ENCODE results near the gene MELTF. TPM values are rescaled to one million over a fixed set of nuclear protein-coding genes. Genes with fewer than 3 reads are reported as not detected.

The MELTF gene
- total and polyA plus RNA-seq, 2 donors (not counting 1 experiment from before 2014, with no cell fraction given) = 0.13 to 2.9 TPM

GRCh38 chr3:196994056-196994455 lies 35.6 kb downstream of the MELTF start:
- ChIA-PET CTCF (interaction anchor here (1.4 kb wide), 1 partner anchor 9 kb away, joined by 5 read pairs; no protein-coding TSS in a partner anchor), POLR2A (no interaction called here)
- no peak for DNase-seq
- Histone ChIP-seq H3K27ac (ENCODE audit: low read length in 2 of 2) (no peak overlapping the region), H3K4me3 (ENCODE audit: control extremely low read depth in 1 of 5, extremely low read depth in 1 of 5, insufficient read depth in 1 of 5, low read depth in 2 of 5, low read length in 4 of 5) (no peak overlapping the region), H3K9ac (ENCODE audit: low read length) (no peak overlapping the region), H3K79me2 (ENCODE audit: control insufficient read depth, insufficient read depth, low read length) (no peaks in the 10 kb centered on the region), H3K27me3 (replicated peaks in 1 of 4; ENCODE audit: control extremely low read depth in 1 of 4, control insufficient read depth in 3 of 4, insufficient read depth in 4 of 4, low read length in 3 of 4) (peaks cover 0 to 3% (median 0%) of the 10 kb centered on the region in 4 experiments), H3K4me2 (replicated peaks; ENCODE audit: low read depth, low read length, poor library complexity, severe bottlenecking) (no peak overlapping the region), H3K36me3 (replicated peaks in 1 of 2; ENCODE audit: control extremely low read depth in 1 of 2, control insufficient read depth in 1 of 2, extremely low read depth in 1 of 2, insufficient read depth in 2 of 2, low read length in 1 of 2) (no peaks in the 10 kb centered on the region), H2AFZ (ENCODE audit: insufficient read depth, low read depth, low read length, poor library complexity, severe bottlenecking) (no peak overlapping the region), H3K9me3 (ENCODE audit: control extremely low read depth in 1 of 3, control insufficient read depth in 2 of 3, insufficient read depth in 1 of 3, low read length in 2 of 3) (peaks cover 0 to 6% (median 0%) of the 10 kb centered on the region in 3 donors), H3K4me1 (ENCODE audit: control insufficient read depth in 2 of 2, insufficient read depth in 2 of 2, low read length in 2 of 2) (no peaks in the 10 kb centered on the region), H4K20me1 (ENCODE audit: control insufficient read depth, insufficient read depth, low read length, poor library complexity, severe bottlenecking) (no peaks in the 10 kb centered on the region)
- no peaks in the 10 kb centered on the region for H3K27me3 Mint-ChIP-seq
- TF ChIP-seq EZH2 (IDR thresholded peaks at IDR 0.05; ENCODE audit: borderline replicate concordance, insufficient read depth, low read depth, low read length, poor library complexity, severe bottlenecking) = no peak
- no peak for TF ChIP-seq CTCF (IDR thresholded peaks at IDR 0.05)
- WGBS (ENCODE audit: insufficient coverage) = 92% methylated on average over 16 of the region's 16 CpGs
- intact Hi-C loops (cut with micrococcal nuclease) = no loop called here
- no peak overlapping the region for H3K4me3 Mint-ChIP-seq
- no peaks in the 10 kb centered on the region for H3K4me1 Mint-ChIP-seq
- no peaks in the 10 kb centered on the region for H3K9me3 Mint-ChIP-seq (ENCODE audit: insufficient read depth)
- no peak for ATAC-seq (ENCODE audit: low read depth)
- no peak overlapping the region for H3K27ac Mint-ChIP-seq

GRCh38 chr3:196992461-196993065 lies 37.1 kb downstream of the MELTF start:
- Mint-ChIP-seq H3K4me3 (no peak overlapping the region), H3K27ac (no peak overlapping the region), H3K9me3 (ENCODE audit: insufficient read depth) (no peaks in the 10 kb centered on the region), H3K27me3 (peaks cover 2% of the 10 kb centered on the region), H3K4me1 (no peaks in the 10 kb centered on the region)
- H3K4me3 ChIP-seq (ENCODE audit: control extremely low read depth in 1 of 5, extremely low read depth in 1 of 5, insufficient read depth in 1 of 5, low read depth in 2 of 5, low read length in 4 of 5) = no peak overlapping the region
- H3K4me1 ChIP-seq (ENCODE audit: control insufficient read depth in 2 of 2, insufficient read depth in 2 of 2, low read length in 2 of 2) = no peaks in the 10 kb centered on the region
- ATAC-seq (ENCODE audit: low read depth) = no peak
- H3K36me3 ChIP-seq (replicated peaks in 1 of 2; ENCODE audit: control extremely low read depth in 1 of 2, control insufficient read depth in 1 of 2, extremely low read depth in 1 of 2, insufficient read depth in 2 of 2, low read length in 1 of 2) = no peaks in the 10 kb centered on the region
- no peak for DNase-seq
- intact Hi-C loops (cut with micrococcal nuclease) = no loop called here
- 90% methylated on average over 13 of the region's 17 CpGs for WGBS (ENCODE audit: insufficient coverage)
- H3K27me3 ChIP-seq (replicated peaks in 1 of 4; ENCODE audit: control extremely low read depth in 1 of 4, control insufficient read depth in 3 of 4, insufficient read depth in 4 of 4, low read length in 3 of 4) = peaks cover 0 to 8% (median 0%) of the 10 kb centered on the region in 4 experiments
- H3K79me2 ChIP-seq (ENCODE audit: control insufficient read depth, insufficient read depth, low read length) = no peaks in the 10 kb centered on the region
- H3K9me3 ChIP-seq (ENCODE audit: control extremely low read depth in 1 of 3, control insufficient read depth in 2 of 3, insufficient read depth in 1 of 3, low read length in 2 of 3) = no peaks in the 10 kb centered on the region
- no peaks in the 10 kb centered on the region for H4K20me1 ChIP-seq (ENCODE audit: control insufficient read depth, insufficient read depth, low read length, poor library complexity, severe bottlenecking)
- TF ChIP-seq EZH2 (IDR thresholded peaks at IDR 0.05; ENCODE audit: borderline replicate concordance, insufficient read depth, low read depth, low read length, poor library complexity, severe bottlenecking) (no peak), CTCF (IDR thresholded peaks at IDR 0.05) (no peak)
- H2AFZ ChIP-seq (ENCODE audit: insufficient read depth, low read depth, low read length, poor library complexity, severe bottlenecking) = no peak overlapping the region
- ChIA-PET POLR2A (no interaction called here), CTCF (interaction anchor here (1.1 to 1.4 kb wide), 2 partner anchors 10 to 39 kb away, joined by 3 to 5 read pairs; no protein-coding TSS in a partner anchor)
- H3K4me2 ChIP-seq (replicated peaks; ENCODE audit: low read depth, low read length, poor library complexity, severe bottlenecking) = no peak overlapping the region
- no peak overlapping the region for H3K27ac ChIP-seq (ENCODE audit: low read length in 2 of 2)
- no peak overlapping the region for H3K9ac ChIP-seq (ENCODE audit: low read length)
